ENCODE measurements around the gene AUTS2.

Gene AUTS2

GRCh38 chr7:70063371-70063770, 465.1 kb downstream of the AUTS2 start:
- no peaks in the 10 kb centered on the region for H3K36me3 ChIP-seq
- TF ChIP-seq, protein P1, sequence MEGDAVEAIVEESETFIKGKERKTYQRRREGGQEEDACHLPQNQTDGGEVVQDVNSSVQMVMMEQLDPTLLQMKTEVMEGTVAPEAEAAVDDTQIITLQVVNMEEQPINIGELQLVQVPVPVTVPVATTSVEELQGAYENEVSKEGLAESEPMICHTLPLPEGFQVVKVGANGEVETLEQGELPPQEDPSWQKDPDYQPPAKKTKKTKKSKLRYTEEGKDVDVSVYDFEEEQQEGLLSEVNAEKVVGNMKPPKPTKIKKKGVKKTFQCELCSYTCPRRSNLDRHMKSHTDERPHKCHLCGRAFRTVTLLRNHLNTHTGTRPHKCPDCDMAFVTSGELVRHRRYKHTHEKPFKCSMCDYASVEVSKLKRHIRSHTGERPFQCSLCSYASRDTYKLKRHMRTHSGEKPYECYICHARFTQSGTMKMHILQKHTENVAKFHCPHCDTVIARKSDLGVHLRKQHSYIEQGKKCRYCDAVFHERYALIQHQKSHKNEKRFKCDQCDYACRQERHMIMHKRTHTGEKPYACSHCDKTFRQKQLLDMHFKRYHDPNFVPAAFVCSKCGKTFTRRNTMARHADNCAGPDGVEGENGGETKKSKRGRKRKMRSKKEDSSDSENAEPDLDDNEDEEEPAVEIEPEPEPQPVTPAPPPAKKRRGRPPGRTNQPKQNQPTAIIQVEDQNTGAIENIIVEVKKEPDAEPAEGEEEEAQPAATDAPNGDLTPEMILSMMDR (IDR thresholded peaks at IDR 0.05) = no peak
- H3K9me3 ChIP-seq = no peaks in the 10 kb centered on the region
- intact Hi-C loops (cut with DNase I; ENCODE audit: low total_unique reads) = no loop called here
- no peak overlapping the region for H3K4me3 ChIP-seq
- H3K4me1 ChIP-seq = no peaks in the 10 kb centered on the region
- no peak for DNase-seq
- no peak overlapping the region for H3K27ac ChIP-seq
- H3K27me3 ChIP-seq = no peaks in the 10 kb centered on the region

DNA sequence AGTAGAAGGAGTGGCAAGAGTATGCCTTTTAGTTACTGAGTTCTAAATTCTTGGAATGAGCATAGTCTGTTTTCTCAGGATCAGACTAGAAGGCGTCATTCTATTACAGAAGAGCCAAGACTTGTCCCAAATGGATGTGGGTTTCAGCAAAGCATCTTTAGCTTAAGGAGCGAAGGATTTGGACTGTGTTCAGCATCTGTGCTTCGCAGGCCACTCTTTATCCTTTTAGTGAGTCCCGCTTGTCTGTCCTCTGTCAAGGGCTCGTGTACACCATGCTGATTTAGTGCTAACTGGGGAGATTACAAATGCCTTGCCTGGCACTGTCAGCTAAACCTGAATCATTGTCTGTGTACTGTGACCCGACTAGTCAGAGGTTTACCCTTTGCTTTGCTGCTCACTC, 465.7 kb downstream of the AUTS2 start:
- Histone ChIP-seq H3K27me3 (no peaks in the 10 kb centered on the region), H3K27ac (no peak overlapping the region), H3K36me3 (no peaks in the 10 kb centered on the region), H3K4me1 (no peaks in the 10 kb centered on the region), H3K9me3 (no peaks in the 10 kb centered on the region), H3K4me3 (no peak overlapping the region)
- TF ChIP-seq, protein P1 (IDR thresholded peaks at IDR 0.05) = no peak
- intact Hi-C loops (cut with DNase I; ENCODE audit: low total_unique reads) = no loop called here
- no peak for DNase-seq

DNA sequence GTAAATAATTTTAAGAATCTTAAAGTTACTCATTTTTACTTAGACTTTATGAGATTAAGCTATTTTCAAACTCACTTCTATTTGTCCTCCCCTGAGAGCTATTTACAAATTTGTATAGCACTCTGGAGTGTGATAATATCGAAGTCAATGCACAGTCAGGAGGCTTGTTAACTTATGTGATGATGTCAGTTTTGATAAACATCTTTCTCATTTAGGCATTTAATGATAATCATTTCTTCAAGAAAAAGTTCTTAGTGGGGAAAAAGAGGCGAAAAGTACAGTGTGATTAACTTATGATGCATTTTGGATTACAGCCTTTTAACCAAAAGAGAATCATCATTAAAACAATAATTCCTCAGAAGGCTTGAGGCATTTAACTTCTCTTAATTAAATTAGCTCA, 468.6 kb downstream of the AUTS2 start:
- H3K9me3 ChIP-seq = no peaks in the 10 kb centered on the region
- TF ChIP-seq, protein P1 (IDR thresholded peaks at IDR 0.05) = no peak
- no peak overlapping the region for H3K27ac ChIP-seq
- no peak for DNase-seq
- no peaks in the 10 kb centered on the region for H3K27me3 ChIP-seq
- no peak overlapping the region for H3K4me3 ChIP-seq
- no peaks in the 10 kb centered on the region for H3K4me1 ChIP-seq
- H3K36me3 ChIP-seq = no peaks in the 10 kb centered on the region
- intact Hi-C loops (cut with DNase I; ENCODE audit: low total_unique reads) = no loop called here

- TF ChIP-seq, protein P1 (IDR thresholded peaks at IDR 0.05) = no peak
- no peaks in the 10 kb centered on the region for H3K4me1 ChIP-seq
- no peaks in the 10 kb centered on the region for H3K27me3 ChIP-seq
- DNase-seq = no peak
- H3K27ac ChIP-seq = no peak overlapping the region
- H3K9me3 ChIP-seq = no peaks in the 10 kb centered on the region
- intact Hi-C loops (cut with DNase I; ENCODE audit: low total_unique reads) = no loop called here
- no peaks in the 10 kb centered on the region for H3K36me3 ChIP-seq
- no peak overlapping the region for H3K4me3 ChIP-seq
These were observed 470.3 kb downstream of the AUTS2 start for GRCh38 chr7:70068531-70068930.

DNA sequence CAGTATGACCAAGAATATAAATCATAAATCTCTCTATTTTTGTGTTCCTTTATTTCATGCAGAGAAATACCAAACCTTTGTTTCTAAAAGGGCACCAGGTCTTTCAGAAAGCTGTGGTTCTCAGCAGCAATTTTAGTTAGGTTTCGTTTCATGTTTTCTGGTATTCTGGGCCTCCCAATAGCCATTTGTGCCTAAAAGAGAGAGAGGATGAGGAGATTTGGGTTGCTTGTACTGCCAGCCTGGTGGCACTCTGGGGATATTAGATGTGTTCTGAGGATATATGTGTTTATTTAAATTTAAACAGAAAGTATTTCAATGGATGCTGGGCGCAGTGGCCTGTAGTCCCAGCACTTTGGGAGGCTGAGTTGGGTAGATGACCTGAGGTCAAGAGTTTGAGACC, 471.7 kb downstream of the AUTS2 start:
- H3K27me3 ChIP-seq = no peaks in the 10 kb centered on the region
- H3K4me3 ChIP-seq = no peak overlapping the region
- intact Hi-C loops (cut with DNase I; ENCODE audit: low total_unique reads) = no loop called here
- TF ChIP-seq, protein P1 (IDR thresholded peaks at IDR 0.05) = no peak
- no peaks in the 10 kb centered on the region for H3K36me3 ChIP-seq
- DNase-seq = no peak
- no peak overlapping the region for H3K27ac ChIP-seq
- H3K9me3 ChIP-seq = no peaks in the 10 kb centered on the region
- H3K4me1 ChIP-seq = no peaks in the 10 kb centered on the region

- H3K4me3 ChIP-seq = no peak overlapping the region
- no peaks in the 10 kb centered on the region for H3K4me1 ChIP-seq
- TF ChIP-seq, protein P1 (IDR thresholded peaks at IDR 0.05) = no peak
- H3K27ac ChIP-seq = no peak overlapping the region
- no peaks in the 10 kb centered on the region for H3K9me3 ChIP-seq
- DNase-seq = no peak
- no peaks in the 10 kb centered on the region for H3K27me3 ChIP-seq
- no peaks in the 10 kb centered on the region for H3K36me3 ChIP-seq
- intact Hi-C loops (cut with DNase I; ENCODE audit: low total_unique reads) = no loop called here
These were observed 473.5 kb downstream of the AUTS2 start for GRCh38 chr7:70071766-70072165.
